ENCODE data around the gene FBN1. TPM values are rescaled to one million over a fixed set of nuclear protein-coding genes. Genes with fewer than 3 reads are reported as not detected.

FBN1 gene
- total RNA-seq (100 to 1,000 TPM; 189 to 249 TPM), polyA plus RNA-seq (ENCODE audit: insufficient read length in 2 of 2) (10 to 100 TPM; 33.3 to 51.1 TPM)
- long read RNA-seq, donor 1, full-length matches to known transcripts = 3 of 3 reads
- long read RNA-seq, donor 1, partial matches to known transcripts = 0 of 3 reads
- long read RNA-seq, donor 1, other reads (novel, unspliced or antisense) = 0 of 3 reads
- long read RNA-seq, donor 2 = 0 reads
- long read RNA-seq, donor 3 = 0 reads
- long read RNA-seq, donor 4, full-length matches to known transcripts = 2 of 2 reads
- long read RNA-seq, donor 4, partial matches to known transcripts = 0 of 2 reads
- long read RNA-seq, donor 4, other reads (novel, unspliced or antisense) = 0 of 2 reads

DNA sequence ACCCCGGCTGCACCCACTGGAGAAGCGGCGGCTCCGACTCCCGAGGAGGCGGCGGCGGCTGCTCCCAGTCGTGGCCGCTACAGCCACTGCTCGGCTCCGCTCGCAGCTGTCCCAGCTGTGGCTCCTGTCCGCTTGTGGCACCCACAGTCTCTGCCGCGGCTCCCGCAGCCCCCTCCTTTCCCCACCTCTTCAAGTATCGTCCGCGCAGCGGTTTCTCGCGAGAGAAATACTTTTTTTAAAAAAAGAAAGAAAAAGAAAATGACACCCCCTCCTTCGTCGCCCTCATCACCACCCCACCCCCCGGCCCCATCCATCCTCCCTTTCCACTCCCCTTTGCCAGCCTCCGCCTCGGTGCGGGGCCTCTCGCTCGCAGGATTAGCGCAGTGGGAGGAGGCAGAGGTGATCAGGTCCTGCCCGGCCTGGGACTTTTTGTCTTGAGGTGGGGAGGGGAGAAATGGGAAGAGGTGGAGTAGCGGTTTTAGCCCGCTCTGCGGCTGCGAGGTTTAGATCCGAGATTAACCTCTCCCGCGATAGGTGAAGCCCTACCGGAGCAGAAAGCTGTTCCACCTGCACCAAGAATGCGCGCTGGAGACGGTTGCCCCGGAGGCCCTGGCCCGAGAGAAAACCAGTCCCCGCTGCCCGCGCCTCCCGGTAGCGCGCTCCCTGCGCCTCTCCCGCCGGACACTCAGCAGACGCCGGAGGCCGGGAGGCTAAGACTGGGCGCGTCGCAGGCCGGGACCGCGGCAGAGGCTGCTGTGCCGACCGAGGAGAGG lies at the start of gene FBN1:
FBN1 (minus strand) TSS at position 152 of the 773 bp plus-strand sequence. CDS start 940 bp downstream, outside the sequence.
- peaks cover 10% of the 10 kb centered on the region for H3K4me1 ChIP-seq (ENCODE audit: control insufficient read depth, insufficient read depth, low read length)
- H3K4me3 ChIP-seq (ENCODE audit: low read depth, low read length) = peak within 1 kb of the TSS; percentile 91
- WGBS (ENCODE audit: insufficient coverage) = under 1% methylated on average over 55 of the region's 66 CpGs
- H3K36me3 ChIP-seq (ENCODE audit: control insufficient read depth, insufficient read depth, low read length) = peaks cover 2% of the 10 kb centered on the region
- no peaks in the 10 kb centered on the region for H3K9me3 ChIP-seq (ENCODE audit: control insufficient read depth, insufficient read depth, low read length)
- H3K27me3 ChIP-seq (ENCODE audit: control insufficient read depth, insufficient read depth, low read length) = no peaks in the 10 kb centered on the region
- peak within 1 kb of the TSS; percentile 91 for H3K27ac ChIP-seq (ENCODE audit: low read depth, low read length)
- DNase-seq (ENCODE audit: low read depth in 4 of 6, low spot score in 6 of 6) = peak; percentile 67 to 96 (median 77)

DNA sequence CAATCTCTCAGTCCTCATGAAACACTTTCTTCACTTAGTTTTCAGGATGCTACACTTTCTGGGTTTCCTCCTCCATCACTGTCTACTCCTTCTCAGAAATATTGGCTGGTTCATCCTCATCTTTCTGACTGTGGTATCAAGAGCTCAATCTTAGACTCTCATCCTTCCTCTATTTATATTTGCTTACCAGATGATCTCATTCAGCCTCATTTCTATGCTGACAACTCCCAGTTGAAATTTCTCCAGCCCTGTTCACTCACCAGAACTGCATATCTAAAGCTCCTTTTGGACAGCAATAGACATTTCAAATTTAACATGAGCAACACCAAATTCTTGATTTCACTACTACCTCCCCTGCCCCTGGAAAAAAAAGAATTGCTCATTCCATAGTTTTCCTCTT lies 48.0 kb upstream of the FBN1 start:
- Histone ChIP-seq H3K27ac (ENCODE audit: low read depth, low read length) (no peak overlapping the region), H3K36me3 (ENCODE audit: control insufficient read depth, insufficient read depth, low read length) (no peaks in the 10 kb centered on the region), H3K27me3 (ENCODE audit: control insufficient read depth, insufficient read depth, low read length) (no peaks in the 10 kb centered on the region), H3K4me3 (ENCODE audit: low read depth, low read length) (no peak overlapping the region), H3K9me3 (ENCODE audit: control insufficient read depth, insufficient read depth, low read length) (peaks cover under 1% of the 10 kb centered on the region), H3K4me1 (ENCODE audit: control insufficient read depth, insufficient read depth, low read length) (no peaks in the 10 kb centered on the region)
- no peak for DNase-seq (ENCODE audit: low read depth in 4 of 6, low spot score in 6 of 6)

DNA sequence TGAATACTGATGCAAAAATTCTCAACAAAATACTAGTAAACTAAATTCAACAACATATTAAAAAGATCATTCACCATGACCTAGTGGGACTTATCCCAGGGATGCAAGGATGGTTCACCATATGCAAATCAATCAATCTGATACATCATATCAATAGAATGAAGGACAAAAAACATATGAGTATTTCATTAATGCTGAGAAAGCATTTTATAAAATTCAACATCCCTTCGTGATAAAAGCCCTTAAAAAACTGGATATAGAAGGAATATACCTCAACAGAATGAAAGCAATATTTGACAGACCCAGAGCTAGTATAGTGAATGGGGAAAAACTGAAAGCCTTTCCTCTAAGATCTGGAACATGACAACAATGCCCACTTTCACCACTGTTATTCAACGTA lies 43.0 kb upstream of the FBN1 start:
- WGBS (ENCODE audit: insufficient coverage) = no CpG with 5 or more reads among the region's 2 CpGs
- Histone ChIP-seq H3K4me1 (ENCODE audit: control insufficient read depth, insufficient read depth, low read length) (no peaks in the 10 kb centered on the region), H3K27me3 (ENCODE audit: control insufficient read depth, insufficient read depth, low read length) (no peaks in the 10 kb centered on the region), H3K4me3 (ENCODE audit: low read depth, low read length) (no peak overlapping the region), H3K27ac (ENCODE audit: low read depth, low read length) (no peak overlapping the region), H3K9me3 (ENCODE audit: control insufficient read depth, insufficient read depth, low read length) (peaks cover 4% of the 10 kb centered on the region), H3K36me3 (ENCODE audit: control insufficient read depth, insufficient read depth, low read length) (no peaks in the 10 kb centered on the region)
- no peak for DNase-seq (ENCODE audit: low read depth in 4 of 6, low spot score in 6 of 6)

DNA sequence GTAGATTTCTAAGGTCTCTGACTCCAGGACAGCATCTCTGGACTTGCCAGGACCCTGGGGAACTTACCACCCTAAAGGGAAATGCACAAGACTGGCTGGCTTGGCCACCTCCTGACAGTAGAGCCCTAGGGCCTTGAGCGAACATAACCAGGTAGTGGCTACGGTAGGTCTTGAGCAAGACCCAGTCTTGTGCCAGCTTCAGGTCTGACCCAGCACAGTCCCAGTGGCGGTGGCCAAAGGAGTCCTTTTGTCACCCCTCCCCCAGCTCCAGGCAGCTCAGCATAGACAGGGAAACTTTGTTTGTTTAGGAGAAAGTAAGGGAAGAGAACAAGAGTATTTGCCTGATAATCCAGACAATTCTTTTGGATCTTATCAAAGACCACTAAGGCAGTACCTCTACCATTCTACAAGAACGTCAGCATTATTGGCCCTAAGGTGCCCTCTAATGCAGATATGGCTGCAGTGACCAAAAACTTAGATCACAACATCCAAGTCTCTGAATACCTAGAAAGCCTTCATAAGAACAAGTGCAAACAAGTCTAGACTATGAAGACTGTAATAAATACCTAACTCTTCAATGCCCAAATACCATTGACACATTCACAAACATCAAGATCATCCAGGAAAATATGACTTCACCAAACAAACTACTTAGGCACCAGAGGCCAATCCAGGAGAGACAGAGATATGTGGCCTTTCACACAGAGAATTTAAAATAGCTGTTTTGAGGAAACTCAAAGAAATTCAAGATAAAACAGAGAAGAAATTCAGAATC lies 38.7 kb upstream of the FBN1 start:
- WGBS (ENCODE audit: insufficient coverage) = 100% methylated on average over 3 of the region's 4 CpGs
- H3K4me3 ChIP-seq (ENCODE audit: low read depth, low read length) = no peak overlapping the region
- H3K9me3 ChIP-seq (ENCODE audit: control insufficient read depth, insufficient read depth, low read length) = peaks cover 4% of the 10 kb centered on the region
- H3K4me1 ChIP-seq (ENCODE audit: control insufficient read depth, insufficient read depth, low read length) = no peaks in the 10 kb centered on the region
- no peak for DNase-seq (ENCODE audit: low read depth in 4 of 6, low spot score in 6 of 6)
- H3K36me3 ChIP-seq (ENCODE audit: control insufficient read depth, insufficient read depth, low read length) = no peaks in the 10 kb centered on the region
- H3K27me3 ChIP-seq (ENCODE audit: control insufficient read depth, insufficient read depth, low read length) = no peaks in the 10 kb centered on the region
- H3K27ac ChIP-seq (ENCODE audit: low read depth, low read length) = no peak overlapping the region

DNA sequence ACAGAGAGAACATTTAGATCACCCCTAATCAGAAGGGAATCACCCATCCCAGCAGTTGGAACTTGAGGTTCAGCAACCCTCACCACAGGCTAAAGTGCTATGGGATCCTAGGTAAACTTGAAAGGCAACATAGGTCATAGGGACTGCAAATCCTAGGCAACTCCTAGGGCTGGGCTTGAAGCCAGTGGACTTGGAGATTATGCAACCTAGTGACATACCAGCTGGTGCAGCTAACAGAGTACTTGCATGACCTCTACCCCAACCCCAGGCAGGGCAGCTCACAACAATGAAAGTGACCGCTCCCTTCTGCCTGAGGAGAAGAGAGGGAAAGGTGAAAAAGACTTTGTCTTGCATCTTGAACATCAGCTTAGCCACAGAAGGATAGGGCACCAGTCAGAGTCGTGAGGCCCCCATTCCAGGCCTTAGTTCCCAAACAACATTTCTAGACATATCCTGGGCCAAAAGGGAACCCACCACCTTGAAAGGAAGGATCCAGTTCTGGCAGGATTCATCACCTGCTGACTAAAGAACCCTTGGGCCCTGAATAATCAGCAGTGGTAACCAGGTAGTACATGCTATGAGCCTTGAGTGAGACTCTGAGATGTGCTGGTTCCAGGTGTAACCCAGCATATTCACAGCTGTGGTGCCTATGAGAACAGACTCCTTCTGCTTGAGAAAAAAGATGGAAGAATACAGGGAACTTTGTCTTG lies 37.6 kb upstream of the FBN1 start:
- Histone ChIP-seq H3K4me1 (ENCODE audit: control insufficient read depth, insufficient read depth, low read length) (no peaks in the 10 kb centered on the region), H3K27ac (ENCODE audit: low read depth, low read length) (no peak overlapping the region)
- no CpG with 5 or more reads among the region's 2 CpGs for WGBS (ENCODE audit: insufficient coverage)

DNA sequence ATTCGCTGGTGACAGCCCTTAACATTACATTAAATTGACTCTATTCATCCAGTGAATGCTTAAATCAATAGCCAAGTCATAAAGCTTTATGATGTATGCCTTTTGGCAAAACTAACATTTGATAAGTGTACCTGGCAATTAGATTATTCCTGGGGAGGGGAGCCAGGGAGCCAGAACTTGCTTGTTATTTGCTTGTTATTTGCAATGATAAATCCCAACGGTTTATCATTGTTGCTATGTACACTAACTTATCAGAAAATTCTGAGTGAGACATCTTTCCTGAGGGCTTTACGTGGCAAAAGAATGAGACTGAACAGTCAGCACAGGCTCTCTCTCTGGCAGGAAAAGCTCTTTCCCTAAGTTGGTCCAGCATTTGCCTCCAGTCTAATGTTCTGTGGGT lies 35.8 kb upstream of the FBN1 start:
- Histone ChIP-seq H3K9me3 (ENCODE audit: control insufficient read depth, insufficient read depth, low read length) (peaks cover 2% of the 10 kb centered on the region), H3K4me1 (ENCODE audit: control insufficient read depth, insufficient read depth, low read length) (no peaks in the 10 kb centered on the region), H3K36me3 (ENCODE audit: control insufficient read depth, insufficient read depth, low read length) (no peaks in the 10 kb centered on the region), H3K4me3 (ENCODE audit: low read depth, low read length) (no peak overlapping the region), H3K27ac (ENCODE audit: low read depth, low read length) (no peak overlapping the region), H3K27me3 (ENCODE audit: control insufficient read depth, insufficient read depth, low read length) (no peaks in the 10 kb centered on the region)
- 100% methylated on average over 2 of the region's 3 CpGs for WGBS (ENCODE audit: insufficient coverage)
- no peak for DNase-seq (ENCODE audit: low read depth in 4 of 6, low spot score in 6 of 6)

More for the DNA sequence above, 37.6 kb upstream of the FBN1 start:
- no peak for DNase-seq (ENCODE audit: low read depth in 4 of 6, low spot score in 6 of 6)
- Histone ChIP-seq H3K36me3 (ENCODE audit: control insufficient read depth, insufficient read depth, low read length) (no peaks in the 10 kb centered on the region), H3K4me3 (ENCODE audit: low read depth, low read length) (no peak overlapping the region), H3K9me3 (ENCODE audit: control insufficient read depth, insufficient read depth, low read length) (peaks cover 2% of the 10 kb centered on the region), H3K27me3 (ENCODE audit: control insufficient read depth, insufficient read depth, low read length) (no peaks in the 10 kb centered on the region)

DNA sequence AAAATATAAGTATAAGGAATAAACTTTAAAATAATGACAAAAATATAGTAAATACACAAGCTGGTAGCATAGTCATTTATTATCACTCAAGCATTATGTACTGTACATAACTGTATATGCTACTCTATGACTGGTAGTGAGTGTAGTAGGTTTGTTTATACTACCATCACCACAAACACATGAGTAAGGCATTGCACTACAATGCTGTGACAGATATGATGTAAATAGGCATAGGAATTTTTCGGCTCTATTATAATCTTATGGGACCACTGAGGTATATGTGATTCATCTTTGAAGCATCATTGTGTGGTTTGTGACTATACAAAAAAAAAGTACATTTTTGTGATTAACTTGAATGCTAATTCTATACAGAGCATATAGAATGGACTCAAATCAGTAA lies 35.3 kb upstream of the FBN1 start:
- WGBS (ENCODE audit: insufficient coverage) = no CpG with 5 or more reads among the region's 1 CpG

DNA sequence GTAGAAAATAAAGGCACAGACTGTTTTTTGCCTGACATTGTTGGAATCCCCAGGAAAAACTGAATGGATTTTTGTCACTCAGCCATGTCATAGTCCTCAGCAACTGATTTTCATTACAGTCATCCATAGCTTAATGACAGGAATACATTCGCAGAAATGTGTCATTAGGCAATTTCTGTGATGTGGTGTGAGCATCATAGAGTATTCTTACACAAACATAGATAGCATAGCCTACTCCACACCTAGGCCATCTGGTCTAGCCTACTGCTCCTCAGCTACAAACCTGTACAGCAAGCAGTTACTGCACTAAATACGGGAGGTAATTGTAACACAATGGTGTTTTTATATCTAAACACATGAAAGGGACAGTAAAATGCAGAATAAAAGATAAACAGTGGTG lies 34.4 kb upstream of the FBN1 start:
- H3K27ac ChIP-seq (ENCODE audit: low read depth, low read length) = no peak overlapping the region
- H3K9me3 ChIP-seq (ENCODE audit: control insufficient read depth, insufficient read depth, low read length) = no peaks in the 10 kb centered on the region
- WGBS (ENCODE audit: insufficient coverage) = no CpG with 5 or more reads among the region's 2 CpGs
- no peaks in the 10 kb centered on the region for H3K27me3 ChIP-seq (ENCODE audit: control insufficient read depth, insufficient read depth, low read length)
- no peaks in the 10 kb centered on the region for H3K36me3 ChIP-seq (ENCODE audit: control insufficient read depth, insufficient read depth, low read length)
- peak in 1 of 6 donors; percentile 32 for DNase-seq (ENCODE audit: low read depth in 4 of 6, low spot score in 6 of 6)
- no peak overlapping the region for H3K4me3 ChIP-seq (ENCODE audit: low read depth, low read length)
- no peaks in the 10 kb centered on the region for H3K4me1 ChIP-seq (ENCODE audit: control insufficient read depth, insufficient read depth, low read length)

More for the DNA sequence above, 35.3 kb upstream of the FBN1 start:
- no peak for DNase-seq (ENCODE audit: low read depth in 4 of 6, low spot score in 6 of 6)
- Histone ChIP-seq H3K4me1 (ENCODE audit: control insufficient read depth, insufficient read depth, low read length) (no peaks in the 10 kb centered on the region), H3K4me3 (ENCODE audit: low read depth, low read length) (no peak overlapping the region), H3K9me3 (ENCODE audit: control insufficient read depth, insufficient read depth, low read length) (no peaks in the 10 kb centered on the region), H3K27me3 (ENCODE audit: control insufficient read depth, insufficient read depth, low read length) (no peaks in the 10 kb centered on the region), H3K36me3 (ENCODE audit: control insufficient read depth, insufficient read depth, low read length) (no peaks in the 10 kb centered on the region), H3K27ac (ENCODE audit: low read depth, low read length) (no peak overlapping the region)

DNA sequence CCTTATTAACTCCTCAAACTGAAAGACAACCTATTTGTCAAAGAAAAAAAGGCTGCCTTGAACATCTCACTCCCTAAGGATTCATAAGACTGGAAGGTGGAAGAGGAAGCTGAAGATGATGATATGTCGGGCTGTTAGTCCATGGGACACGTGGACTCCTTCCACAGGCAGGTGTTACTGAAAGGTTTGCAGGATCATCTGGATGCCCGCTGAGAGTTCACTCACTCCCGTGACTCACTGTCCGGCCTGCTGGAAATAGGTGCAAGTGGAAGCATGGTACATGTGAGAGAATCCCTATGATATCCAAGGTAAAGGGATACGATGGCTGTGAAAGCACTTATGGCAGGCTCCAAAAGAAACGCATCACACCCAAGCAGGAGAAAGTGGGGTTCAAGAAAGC lies 33.3 kb upstream of the FBN1 start:
- 92% methylated on average over 6 of the region's 7 CpGs for WGBS (ENCODE audit: insufficient coverage)
- no peaks in the 10 kb centered on the region for H3K27me3 ChIP-seq (ENCODE audit: control insufficient read depth, insufficient read depth, low read length)
- H3K4me1 ChIP-seq (ENCODE audit: control insufficient read depth, insufficient read depth, low read length) = no peaks in the 10 kb centered on the region
- H3K36me3 ChIP-seq (ENCODE audit: control insufficient read depth, insufficient read depth, low read length) = no peaks in the 10 kb centered on the region
- no peak overlapping the region for H3K4me3 ChIP-seq (ENCODE audit: low read depth, low read length)
- H3K27ac ChIP-seq (ENCODE audit: low read depth, low read length) = no peak overlapping the region
- no peaks in the 10 kb centered on the region for H3K9me3 ChIP-seq (ENCODE audit: control insufficient read depth, insufficient read depth, low read length)
- DNase-seq (ENCODE audit: low read depth in 4 of 6, low spot score in 6 of 6) = no peak

Measured in spinal cord (tissue), 10 donors.